Osteoblast (primary cell): ENCODE measurements around the gene PON3. TPM values are rescaled to one million over a fixed set of nuclear protein-coding genes. Genes with fewer than 3 reads are reported as not detected.

Experiments used
- DNase-seq: peaks from one replicate; pipeline ENCODE4 v3.0.0; 2011; ENCODE audit warnings: low spot score, mixed read lengths; ENCODE audit not compliant: insufficient read length; ENCODE audit errors: missing footprints
- H2AFZ ChIP-seq: 2 replicates; pipeline ENCODE4 v1.6.0; 2011; ENCODE audit warnings: mild to moderate bottlenecking, low read length
- H3K27ac ChIP-seq: 2 replicates; pipeline ENCODE4 v1.5.1; 2011; ENCODE audit warnings: mild to moderate bottlenecking, low read depth, low read length, moderate library complexity
- H3K27me3 ChIP-seq: 2 replicates; pipeline ENCODE4 v1.6.0; 2012; ENCODE audit warnings: mild to moderate bottlenecking, control low read depth, inconsistent platforms, low read length, moderate library complexity; ENCODE audit not compliant: insufficient read depth
- H3K36me3 ChIP-seq: 2 replicates; pipeline ENCODE4 v1.5.1; 2011; ENCODE audit warnings: mild to moderate bottlenecking, low read length, control low read depth, moderate library complexity; ENCODE audit not compliant: insufficient read depth
- H3K4me1 ChIP-seq: 2 replicates; pipeline ENCODE4 v1.5.1; 2011; ENCODE audit warnings: mild to moderate bottlenecking, low read length, control low read depth, moderate library complexity; ENCODE audit not compliant: insufficient read depth
- H3K4me2 ChIP-seq: 2 replicates; pipeline ENCODE4 v1.6.0; 2011; ENCODE audit warnings: mild to moderate bottlenecking, low read length; ENCODE audit not compliant: insufficient read depth
- H3K4me3 ChIP-seq: fragments of 200-600 bp; sonication (generic); 3 replicates; pipeline ENCODE4 v1.5.1; 2012; ENCODE audit warnings: mild to moderate bottlenecking, low read length, inconsistent platforms; ENCODE audit not compliant: insufficient read depth
- H3K79me2 ChIP-seq: 2 replicates; pipeline ENCODE4 v1.6.0; 2012; ENCODE audit warnings: mild to moderate bottlenecking, low read length, control low read depth, inconsistent platforms; ENCODE audit not compliant: insufficient read depth
- H3K9me3 ChIP-seq: 2 replicates; pipeline ENCODE4 v1.5.1; 2011; ENCODE audit warnings: low read depth, low read length, control low read depth
- H4K20me1 ChIP-seq: 2 replicates; pipeline ENCODE4 v1.6.0; 2012; ENCODE audit warnings: mild to moderate bottlenecking, low read length, control low read depth; ENCODE audit not compliant: insufficient read depth
- CTCF ChIP-seq: IDR thresholded peaks from 2 replicates; pipeline ENCODE4 v1.5.1; 2011; ENCODE audit warnings: mild to moderate bottlenecking, low read depth, low read length, moderate library complexity; ENCODE audit errors: extremely low read depth
- total RNA-seq: library from RNA; depleted of rRNA; stranded (reverse); fragments of >200 nt; gene quantifications from 2 replicates; pipeline ENCODE4 v1.2.3, GENCODE V29; 2012

Gene PON3
- total RNA-seq, 1 donor, result 0.72 TPM

DNA sequence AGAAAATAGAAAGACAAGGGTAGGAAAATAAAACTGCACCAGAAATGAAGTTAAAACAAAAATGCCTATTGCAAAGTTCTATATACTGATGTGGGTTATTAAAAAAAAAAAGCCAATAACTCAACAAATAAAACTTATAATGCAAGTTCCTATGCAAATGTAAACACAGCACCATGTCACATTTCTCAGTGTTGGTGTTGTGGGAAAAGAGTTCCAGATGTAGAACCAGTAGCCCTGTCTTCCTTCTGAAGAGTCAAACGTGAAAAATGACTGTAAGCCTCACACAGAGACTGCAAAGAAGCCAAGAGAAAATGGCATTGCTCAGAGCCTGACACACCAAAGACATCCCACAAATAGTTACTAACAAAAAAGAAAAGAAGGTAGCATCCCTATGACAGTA lies 28.5 kb upstream of the PON3 start:
- no peak for TF ChIP-seq CTCF
- Histone ChIP-seq H3K79me2 (peaks cover 5% of the 10 kb centered on the region), H3K27me3 (no peaks in the 10 kb centered on the region), H3K4me3 (no peak overlapping the region), H3K27ac (no peak overlapping the region), H2AFZ (no peak overlapping the region), H4K20me1 (peaks cover 3% of the 10 kb centered on the region), H3K4me2 (no peak overlapping the region), H3K4me1 (peaks cover 4% of the 10 kb centered on the region), H3K36me3 (no peaks in the 10 kb centered on the region), H3K9me3 (no peaks in the 10 kb centered on the region)
- DNase-seq, result no peak

DNA sequence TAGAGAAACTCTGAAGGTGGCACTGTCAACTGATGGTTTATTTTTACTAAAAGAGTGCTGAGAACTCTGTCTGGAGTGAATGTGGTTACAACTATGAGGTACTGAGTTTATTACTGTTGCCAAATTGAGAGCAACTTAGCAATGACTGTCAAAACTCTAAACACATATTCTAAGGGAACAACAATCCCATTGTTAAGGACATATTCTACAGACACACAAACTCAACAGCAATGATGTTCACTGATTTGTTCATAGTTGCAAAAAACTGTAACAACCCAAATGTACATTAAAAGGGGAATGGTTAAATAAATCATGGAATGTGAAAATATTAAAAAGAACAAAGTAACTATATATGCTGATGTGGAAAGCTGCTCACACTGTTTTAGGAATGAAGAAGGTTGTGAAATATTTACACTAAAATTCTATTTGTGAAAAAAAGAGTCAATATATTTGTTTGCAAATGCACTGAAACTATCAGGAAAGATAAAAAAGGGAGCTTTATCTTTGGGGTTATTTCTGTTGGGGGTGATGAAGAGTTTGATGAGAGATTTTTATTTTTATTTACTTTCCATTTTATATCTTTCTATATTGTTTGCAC lies 25.8 kb upstream of the PON3 start:
- H3K27me3 ChIP-seq, result no peaks in the 10 kb centered on the region
- H3K4me2 ChIP-seq, result no peak overlapping the region
- no peak overlapping the region for H2AFZ ChIP-seq
- no peak for DNase-seq
- TF ChIP-seq CTCF, result no peak
- H3K4me1 ChIP-seq, result peaks cover 4% of the 10 kb centered on the region
- no peak overlapping the region for H3K4me3 ChIP-seq
- no peak overlapping the region for H3K27ac ChIP-seq
- H3K79me2 ChIP-seq, result peaks cover 3% of the 10 kb centered on the region
- H4K20me1 ChIP-seq, result peaks cover 3% of the 10 kb centered on the region
- H3K36me3 ChIP-seq, result no peaks in the 10 kb centered on the region
- no peaks in the 10 kb centered on the region for H3K9me3 ChIP-seq

- Histone ChIP-seq H3K4me2 (no peak overlapping the region), H3K27me3 (no peaks in the 10 kb centered on the region), H3K79me2 (peaks cover 3% of the 10 kb centered on the region), H3K4me3 (no peak overlapping the region), H3K27ac (peak overlapping the region; percentile 6), H3K36me3 (no peaks in the 10 kb centered on the region), H4K20me1 (peaks cover 3% of the 10 kb centered on the region), H3K9me3 (no peaks in the 10 kb centered on the region), H2AFZ (no peak overlapping the region), H3K4me1 (peaks cover 4% of the 10 kb centered on the region)
- TF ChIP-seq CTCF, result no peak
- no peak for DNase-seq
These were observed 25.0 kb upstream of the PON3 start for GRCh38 chr7:95421000-95421846.

DNA sequence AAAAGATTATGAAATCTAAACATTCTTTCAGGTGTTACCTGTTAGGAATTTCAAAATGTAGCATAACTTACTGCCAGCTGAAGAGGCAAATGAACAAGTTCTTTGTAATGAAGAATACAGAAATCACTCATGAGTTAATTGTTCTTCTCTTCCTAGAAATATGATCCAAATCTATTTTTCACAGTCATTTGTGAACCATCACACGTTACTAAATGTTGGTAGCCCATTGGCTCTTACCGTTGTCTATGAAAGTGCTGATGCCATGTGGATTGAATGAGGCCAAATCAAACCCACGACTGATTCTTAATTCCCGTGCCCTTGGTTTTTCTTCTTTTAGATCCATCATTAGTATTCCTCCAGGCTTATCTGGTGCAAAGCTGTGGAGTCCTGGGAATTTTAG lies 15.9 kb upstream of the PON3 start:
- DNase-seq, result no peak
- TF ChIP-seq CTCF, result no peak
- Histone ChIP-seq H3K36me3 (peaks cover 14% of the 10 kb centered on the region), H3K4me3 (no peak overlapping the region), H3K4me2 (no peak overlapping the region), H3K79me2 (no peaks in the 10 kb centered on the region), H3K9me3 (no peaks in the 10 kb centered on the region), H3K4me1 (no peaks in the 10 kb centered on the region), H3K27me3 (no peaks in the 10 kb centered on the region), H3K27ac (no peak overlapping the region), H4K20me1 (no peaks in the 10 kb centered on the region), H2AFZ (no peak overlapping the region)
